Right lobe of liver (tissue), 4 donors: ENCODE measurements around the gene NOS1.

Experiments used
- POLR2A ChIP-seq: fragments of 450-650 bp; IDR thresholded peaks from one replicate; pipeline ENCODE4 v1.6.1; 2017; ENCODE audit warnings: antibody characterized with exemption, mild to moderate bottlenecking
- TF ChIP-seq, protein P1 (sequence below), 4 donors: fragments of 200-600 bp in 3 of 4; fragments of 450-650 bp in 1 of 4; IDR thresholded peaks; one replicate each; pipeline versions ENCODE4 v1.5.1 to v1.8.0; 2016 to 2022; ENCODE audit warnings: antibody characterized with exemption in 4 of 4, mild to moderate bottlenecking in 2 of 4
- donor health status: DM: no; HTN: no; CAD: no.
- donor health status: DM: no; HTN: no; CAD: no.
- donor health status: DM: no; HTN: yes; CAD: no.

DNA sequence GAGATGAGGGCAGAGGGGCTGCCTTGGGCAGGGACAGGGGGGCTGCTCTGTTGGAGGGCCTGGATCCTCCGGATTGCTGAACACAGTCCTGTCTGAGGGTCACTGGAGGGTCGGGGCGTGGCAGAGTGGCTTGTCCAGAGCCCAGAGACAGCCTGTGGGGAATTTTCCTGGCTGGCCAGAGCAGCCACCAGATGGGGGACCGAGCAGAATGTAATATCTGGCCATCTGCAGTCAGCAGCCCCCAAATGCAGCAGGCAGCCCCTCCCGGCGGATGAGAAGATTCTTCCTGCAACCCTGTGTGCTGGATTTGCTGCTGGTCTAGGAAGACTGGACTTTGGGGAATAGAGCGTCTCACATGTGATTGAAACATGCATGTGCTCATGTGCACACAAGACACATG is 23.3 kb upstream of the NOS1 start:
- TF ChIP-seq POLR2A = no peak
- TF ChIP-seq, protein P1, sequence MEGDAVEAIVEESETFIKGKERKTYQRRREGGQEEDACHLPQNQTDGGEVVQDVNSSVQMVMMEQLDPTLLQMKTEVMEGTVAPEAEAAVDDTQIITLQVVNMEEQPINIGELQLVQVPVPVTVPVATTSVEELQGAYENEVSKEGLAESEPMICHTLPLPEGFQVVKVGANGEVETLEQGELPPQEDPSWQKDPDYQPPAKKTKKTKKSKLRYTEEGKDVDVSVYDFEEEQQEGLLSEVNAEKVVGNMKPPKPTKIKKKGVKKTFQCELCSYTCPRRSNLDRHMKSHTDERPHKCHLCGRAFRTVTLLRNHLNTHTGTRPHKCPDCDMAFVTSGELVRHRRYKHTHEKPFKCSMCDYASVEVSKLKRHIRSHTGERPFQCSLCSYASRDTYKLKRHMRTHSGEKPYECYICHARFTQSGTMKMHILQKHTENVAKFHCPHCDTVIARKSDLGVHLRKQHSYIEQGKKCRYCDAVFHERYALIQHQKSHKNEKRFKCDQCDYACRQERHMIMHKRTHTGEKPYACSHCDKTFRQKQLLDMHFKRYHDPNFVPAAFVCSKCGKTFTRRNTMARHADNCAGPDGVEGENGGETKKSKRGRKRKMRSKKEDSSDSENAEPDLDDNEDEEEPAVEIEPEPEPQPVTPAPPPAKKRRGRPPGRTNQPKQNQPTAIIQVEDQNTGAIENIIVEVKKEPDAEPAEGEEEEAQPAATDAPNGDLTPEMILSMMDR (IDR thresholded peaks at IDR 0.05) = no peak
